Vagina (tissue), 2 donors: ENCODE data around the gene PTPRN2.

ENCODE experiments used
- POLR2A ChIP-seq, 2 donors: fragments of 450-650 bp; IDR thresholded peaks; one replicate each; pipeline ENCODE4 v1.6.1; 2017; ENCODE audit warnings: antibody characterized with exemption in 2 of 2, mild to moderate bottlenecking in 2 of 2, moderate library complexity in 2 of 2
- POLR2AphosphoS5 ChIP-seq, 2 donors: sonication (generic); formaldehyde crosslinking; IDR thresholded peaks; one replicate each; pipeline ENCODE4 v1.9.0; 2017; ENCODE audit warnings: antibody characterized with exemption in 2 of 2, mild to moderate bottlenecking in 2 of 2, low read depth in 1 of 2; ENCODE audit not compliant: insufficient read depth in 1 of 2
- TF ChIP-seq, protein P1 (sequence below), 3 experiments: fragments of 450-650 bp in 2 of 3; fragments of 200-600 bp in 1 of 3; sonication (generic) in 1 of 3; IDR thresholded peaks; one replicate each; pipeline ENCODE4 v1.5.1; 2017 to 2019; ENCODE audit warnings: antibody characterized with exemption in 3 of 3, mild to moderate bottlenecking in 2 of 3, moderate library complexity in 2 of 3

DNA sequence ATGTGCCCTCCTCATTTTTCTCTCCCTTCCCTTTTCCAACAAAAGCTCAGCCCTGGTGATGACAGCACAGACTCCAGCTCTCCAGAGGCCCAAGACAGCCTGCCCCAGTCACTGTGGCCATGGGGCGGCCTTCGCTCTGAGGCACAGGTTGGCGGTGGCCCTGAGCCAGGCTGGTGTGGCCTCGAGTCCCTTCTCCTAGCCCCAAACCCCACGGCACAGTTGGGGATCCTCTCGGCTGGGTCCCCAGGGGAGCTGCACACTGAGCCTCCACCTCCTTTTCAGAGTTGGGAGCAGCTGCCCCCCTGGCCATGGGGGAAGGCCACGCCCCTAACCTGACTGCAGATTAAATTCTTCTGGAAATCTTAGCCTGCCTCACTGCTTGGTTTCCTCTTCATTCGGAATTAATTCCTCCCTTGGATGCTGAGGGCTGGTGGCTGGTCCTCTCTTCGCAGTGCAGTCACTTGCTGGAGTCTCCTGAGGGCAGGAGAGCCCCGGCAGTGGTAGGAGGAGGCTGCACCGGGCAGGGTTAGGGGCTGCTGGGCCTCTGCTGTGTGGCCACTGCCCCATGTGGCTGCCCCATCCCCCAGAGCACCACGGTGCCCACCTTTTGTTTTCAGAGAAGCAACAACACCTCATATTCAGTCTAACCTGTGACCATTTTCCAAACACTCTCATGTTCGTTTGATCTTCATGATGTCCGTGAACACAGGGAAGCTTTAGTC lies 824.2 kb downstream of the PTPRN2 start:
- no peak for TF ChIP-seq POLR2A (IDR thresholded peaks at IDR 0.05)
- no peak for TF ChIP-seq POLR2AphosphoS5 (IDR thresholded peaks at IDR 0.05; ENCODE audit: insufficient read depth in 1 of 2, low read depth in 1 of 2)
- TF ChIP-seq, protein P1, sequence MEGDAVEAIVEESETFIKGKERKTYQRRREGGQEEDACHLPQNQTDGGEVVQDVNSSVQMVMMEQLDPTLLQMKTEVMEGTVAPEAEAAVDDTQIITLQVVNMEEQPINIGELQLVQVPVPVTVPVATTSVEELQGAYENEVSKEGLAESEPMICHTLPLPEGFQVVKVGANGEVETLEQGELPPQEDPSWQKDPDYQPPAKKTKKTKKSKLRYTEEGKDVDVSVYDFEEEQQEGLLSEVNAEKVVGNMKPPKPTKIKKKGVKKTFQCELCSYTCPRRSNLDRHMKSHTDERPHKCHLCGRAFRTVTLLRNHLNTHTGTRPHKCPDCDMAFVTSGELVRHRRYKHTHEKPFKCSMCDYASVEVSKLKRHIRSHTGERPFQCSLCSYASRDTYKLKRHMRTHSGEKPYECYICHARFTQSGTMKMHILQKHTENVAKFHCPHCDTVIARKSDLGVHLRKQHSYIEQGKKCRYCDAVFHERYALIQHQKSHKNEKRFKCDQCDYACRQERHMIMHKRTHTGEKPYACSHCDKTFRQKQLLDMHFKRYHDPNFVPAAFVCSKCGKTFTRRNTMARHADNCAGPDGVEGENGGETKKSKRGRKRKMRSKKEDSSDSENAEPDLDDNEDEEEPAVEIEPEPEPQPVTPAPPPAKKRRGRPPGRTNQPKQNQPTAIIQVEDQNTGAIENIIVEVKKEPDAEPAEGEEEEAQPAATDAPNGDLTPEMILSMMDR (IDR thresholded peaks at IDR 0.05): no peak
